A549 (cell line): ENCODE data around the gene MRTFB. TPM values are rescaled to one million over a fixed set of nuclear protein-coding genes. Genes with fewer than 3 reads are reported as not detected.

Source experiments
- ATAC-seq, 2 experiments: fragments of 200-7000 bp in 1 of 2; fragments of >200 bp in 1 of 2; cut with Nextera tagmentation in 1 of 2; cut with Tn5 transposase in 1 of 2; 3 replicates each; pipeline versions ENCODE4 v1.8.0 to v1.9.1; 2018 to 2020; ENCODE audit warnings: mild to moderate bottlenecking in 1 of 2, moderate library complexity in 1 of 2
- CTCF ChIA-PET: fragments of 300-600 bp; sonication (Branson Sonifier 250); formaldehyde crosslinking; extraction: SDS; loops from one replicate; lab custom pipeline; 2021; ENCODE audit warnings: antibody characterized with exemption, inconsistent platforms; lab: Yijun Ruan, JAX
- POLR2A ChIA-PET: fragments of 350-600 bp; formaldehyde crosslinking; extraction: SDS; loops from one replicate; lab custom pipeline; 2021; ENCODE audit warnings: antibody characterized with exemption, inconsistent platforms; lab: Yijun Ruan, JAX
- DNase-seq, 2 experiments: peaks; one replicate each; pipeline versions ENCODE4 v3.0.0 to v3.0.0-alpha.2; 2011 to 2016; ENCODE audit warnings: low read depth in 1 of 2, low spot score in 1 of 2
- FAIRE-seq: peaks from 2 replicates; lab custom pipeline; 2011; peaks lifted over from hg19 to GRCh38; lab: Jason Lieb, UNC
- H3K27ac ChIP-seq, 2 experiments: fragments of >200 bp; sonication (Bioruptor Twin); formaldehyde crosslinking; 3 replicates each; pipeline ENCODE4 v1.5.1; 2016 to 2017
- H3K4me1 ChIP-seq: fragments of >200 bp; sonication (Bioruptor Twin); formaldehyde crosslinking; 3 replicates; pipeline ENCODE4 v1.6.1; 2016
- H3K4me2 ChIP-seq: fragments of >200 bp; sonication (Bioruptor Twin); formaldehyde crosslinking; 3 replicates; pipeline ENCODE4 v1.6.1; 2016
- H3K4me3 ChIP-seq: fragments of >200 bp; sonication (Bioruptor Twin); formaldehyde crosslinking; 3 replicates; pipeline ENCODE4 v1.5.1; 2016
- H3K9me3 ChIP-seq: fragments of >200 bp; sonication (Bioruptor Twin); formaldehyde crosslinking; 3 replicates; pipeline ENCODE4 v1.6.1; 2016
- CBX2 ChIP-seq: fragments of 200-600 bp; sonication (generic); IDR thresholded peaks from 2 replicates; pipeline ENCODE4 v1.6.1; 2016; ENCODE audit warnings: low read depth, mild to moderate bottlenecking, borderline replicate concordance
- CHD4 ChIP-seq: fragments of 200-600 bp; sonication (generic); IDR thresholded peaks from 2 replicates; pipeline ENCODE4 v1.6.1; 2016; ENCODE audit warnings: antibody characterized with exemption, mild to moderate bottlenecking, borderline replicate concordance
- HEYL ChIP-seq: fragments of 250-450 bp; sonication (Bioruptor Pico); IDR thresholded peaks from 2 replicates; pipeline ENCODE4 v1.8.0; 2021; ENCODE audit warnings: mild to moderate bottlenecking, moderate library complexity
- KDM1A ChIP-seq: fragments of 200-600 bp; sonication (generic); IDR thresholded peaks from 2 replicates; pipeline ENCODE4 v1.6.1; 2016; ENCODE audit warnings: low read depth, mild to moderate bottlenecking
- MYC ChIP-seq: IDR thresholded peaks from 2 replicates; pipeline ENCODE4 v1.6.1; 2012; ENCODE audit warnings: mild to moderate bottlenecking, inconsistent platforms, low read length, improper control_type of control experiment, borderline replicate concordance
- NPAS2 ChIP-seq: fragments of 250-450 bp; sonication (Bioruptor Pico); IDR thresholded peaks from 2 replicates; pipeline ENCODE4 v1.8.0; 2022; ENCODE audit warnings: mild to moderate bottlenecking, moderate library complexity, borderline replicate concordance
- PHF8 ChIP-seq: fragments of 200-600 bp; sonication (generic); IDR thresholded peaks from 2 replicates; pipeline ENCODE4 v1.6.1; 2016; ENCODE audit warnings: low read depth, mild to moderate bottlenecking, antibody characterized with exemption, moderate library complexity, borderline replicate concordance
- RAD21 ChIP-seq, 2 experiments: fragments of >200 bp in 1 of 2; sonication (Bioruptor Twin) in 1 of 2; formaldehyde crosslinking in 1 of 2; IDR thresholded peaks in 1 of 2; conservative IDR thresholded peaks in 1 of 2; 2 replicates in 1 of 2; 3 replicates in 1 of 2; pipeline ENCODE4 v1.6.1; 2012 to 2018; ENCODE audit warnings: inconsistent platforms in 1 of 2
- RCOR1 ChIP-seq: fragments of 150-350 bp; IDR thresholded peaks from 2 replicates; pipeline ENCODE4 v1.6.1; 2014; ENCODE audit warnings: antibody characterized with exemption, low read length, low read depth
- SREBF2 ChIP-seq: fragments of 450-650 bp; IDR thresholded peaks from 2 replicates; pipeline ENCODE4 v1.6.1; 2014; ENCODE audit warnings: mild to moderate bottlenecking, moderate library complexity
- TP53 ChIP-seq: fragments of 250-450 bp; sonication (Bioruptor Pico); IDR thresholded peaks from 2 replicates; pipeline ENCODE4 v1.5.0; 2021; ENCODE audit warnings: mild to moderate bottlenecking, moderate library complexity
- ZFP36 ChIP-seq: fragments of 450-650 bp; IDR thresholded peaks from 2 replicates; pipeline ENCODE4 v1.6.1; 2014; ENCODE audit warnings: borderline replicate concordance; ENCODE audit not compliant: partially characterized antibody
- WGBS: methylation state at CpG from one replicate; pipeline ENCODE4 v1.1.6; 2017; ENCODE audit errors: missing lambda C conversion rate; 5-methylcytosine and 5-hydroxymethylcytosine counted together
- polyA plus RNA-seq, 4 experiments: library from polyadenylated mRNA; depleted of rRNA in 3 of 4; stranded (reverse); fragments of >200 nt; fragmentation: RNase III in 1 of 4; extraction: RNeasy Plus Mini Kit Qiagen cat#74134 plus additional on column Dnase treatment in 1 of 4; gene quantifications; 2 replicates in 3 of 4; 3 replicates in 1 of 4; pipeline ENCODE4 v1.2.3, GENCODE V29; 2011 to 2017
- TF ChIP-seq, protein P1 (sequence below): IDR thresholded peaks from 2 replicates; pipeline ENCODE4 v1.6.1; 2012
- TF ChIP-seq, protein P2 (sequence below): fragments of 200-600 bp; sonication (generic); IDR thresholded peaks from 2 replicates; pipeline ENCODE4 v1.6.1; 2016; ENCODE audit warnings: antibody characterized with exemption, mild to moderate bottlenecking, moderate library complexity
- TF ChIP-seq, protein P3 (sequence below): fragments of >200 bp; sonication (Bioruptor Twin); formaldehyde crosslinking; IDR thresholded peaks from 3 replicates; pipeline ENCODE4 v1.6.1; 2016
- TF ChIP-seq, protein P4 (sequence below): fragments of 450-650 bp; IDR thresholded peaks from 2 replicates; pipeline ENCODE4 v1.6.1; 2014; ENCODE audit warnings: antibody characterized with exemption
- TF ChIP-seq, protein P5 (sequence below): fragments of >200 bp; sonication (Bioruptor Twin); formaldehyde crosslinking; IDR thresholded peaks from 3 replicates; pipeline ENCODE4 v1.5.1; 2016

MRTFB gene
- polyA plus RNA-seq, 2 of the 4 experiments (the other 2 are of a cell fraction): 13.7 to 24.2 TPM

DNA sequence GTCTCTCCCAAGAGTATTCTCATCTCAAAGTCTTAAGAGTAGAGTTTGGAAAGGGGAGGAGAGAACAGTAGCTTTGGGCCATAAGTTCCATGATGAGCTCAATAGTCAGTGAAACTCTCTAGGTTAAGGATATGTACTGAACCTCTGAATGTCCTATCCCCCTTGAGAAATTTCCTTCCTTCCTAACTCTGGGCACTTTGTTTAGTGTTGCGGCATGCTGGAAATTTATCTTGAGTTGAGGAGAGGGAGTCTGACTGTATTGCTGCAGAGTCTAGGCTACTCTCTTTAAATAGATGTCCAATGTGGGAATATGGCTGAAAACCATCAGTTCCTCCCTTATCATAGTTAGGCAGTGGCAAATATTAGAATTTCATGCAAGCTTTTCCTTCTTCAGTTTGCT, 16.1 kb downstream of the MRTFB start:
- Histone ChIP-seq H3K4me3 (no peak overlapping the region), H3K4me2 (no peak overlapping the region), H3K4me1 (peaks cover 11% of the 10 kb centered on the region; the same call in 2 of the 3 replicates), H3K9me3 (no peaks in the 10 kb centered on the region), H3K27ac (peak overlapping the region in 1 of 2 experiments; percentile 7; a peak in 1 of 6 replicates)
- TF ChIP-seq, protein P1, sequence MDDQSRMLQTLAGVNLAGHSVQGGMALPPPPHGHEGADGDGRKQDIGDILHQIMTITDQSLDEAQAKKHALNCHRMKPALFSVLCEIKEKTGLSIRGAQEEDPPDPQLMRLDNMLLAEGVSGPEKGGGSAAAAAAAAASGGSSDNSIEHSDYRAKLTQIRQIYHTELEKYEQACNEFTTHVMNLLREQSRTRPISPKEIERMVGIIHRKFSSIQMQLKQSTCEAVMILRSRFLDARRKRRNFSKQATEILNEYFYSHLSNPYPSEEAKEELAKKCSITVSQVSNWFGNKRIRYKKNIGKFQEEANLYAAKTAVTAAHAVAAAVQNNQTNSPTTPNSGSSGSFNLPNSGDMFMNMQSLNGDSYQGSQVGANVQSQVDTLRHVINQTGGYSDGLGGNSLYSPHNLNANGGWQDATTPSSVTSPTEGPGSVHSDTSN: no peak
- TF ChIP-seq RCOR1 (no peak), SREBF2 (no peak), KDM1A (no peak), ZFP36 (no peak), MYC (no peak), HEYL (CRISPR knock-in tag) (no peak), RAD21 (conservative IDR thresholded peaks at IDR 0.05 in 1 of 2, IDR thresholded peaks at IDR 0.05 in 1 of 2) (no peak), PHF8 (no peak), NPAS2 (CRISPR knock-in tag) (no peak), TP53 (CRISPR knock-in tag) (no peak), CBX2 (no peak), CHD4 (no peak)
- TF ChIP-seq, protein P2, sequence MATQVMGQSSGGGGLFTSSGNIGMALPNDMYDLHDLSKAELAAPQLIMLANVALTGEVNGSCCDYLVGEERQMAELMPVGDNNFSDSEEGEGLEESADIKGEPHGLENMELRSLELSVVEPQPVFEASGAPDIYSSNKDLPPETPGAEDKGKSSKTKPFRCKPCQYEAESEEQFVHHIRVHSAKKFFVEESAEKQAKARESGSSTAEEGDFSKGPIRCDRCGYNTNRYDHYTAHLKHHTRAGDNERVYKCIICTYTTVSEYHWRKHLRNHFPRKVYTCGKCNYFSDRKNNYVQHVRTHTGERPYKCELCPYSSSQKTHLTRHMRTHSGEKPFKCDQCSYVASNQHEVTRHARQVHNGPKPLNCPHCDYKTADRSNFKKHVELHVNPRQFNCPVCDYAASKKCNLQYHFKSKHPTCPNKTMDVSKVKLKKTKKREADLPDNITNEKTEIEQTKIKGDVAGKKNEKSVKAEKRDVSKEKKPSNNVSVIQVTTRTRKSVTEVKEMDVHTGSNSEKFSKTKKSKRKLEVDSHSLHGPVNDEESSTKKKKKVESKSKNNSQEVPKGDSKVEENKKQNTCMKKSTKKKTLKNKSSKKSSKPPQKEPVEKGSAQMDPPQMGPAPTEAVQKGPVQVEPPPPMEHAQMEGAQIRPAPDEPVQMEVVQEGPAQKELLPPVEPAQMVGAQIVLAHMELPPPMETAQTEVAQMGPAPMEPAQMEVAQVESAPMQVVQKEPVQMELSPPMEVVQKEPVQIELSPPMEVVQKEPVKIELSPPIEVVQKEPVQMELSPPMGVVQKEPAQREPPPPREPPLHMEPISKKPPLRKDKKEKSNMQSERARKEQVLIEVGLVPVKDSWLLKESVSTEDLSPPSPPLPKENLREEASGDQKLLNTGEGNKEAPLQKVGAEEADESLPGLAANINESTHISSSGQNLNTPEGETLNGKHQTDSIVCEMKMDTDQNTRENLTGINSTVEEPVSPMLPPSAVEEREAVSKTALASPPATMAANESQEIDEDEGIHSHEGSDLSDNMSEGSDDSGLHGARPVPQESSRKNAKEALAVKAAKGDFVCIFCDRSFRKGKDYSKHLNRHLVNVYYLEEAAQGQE: no peak
- TF ChIP-seq, protein P3, sequence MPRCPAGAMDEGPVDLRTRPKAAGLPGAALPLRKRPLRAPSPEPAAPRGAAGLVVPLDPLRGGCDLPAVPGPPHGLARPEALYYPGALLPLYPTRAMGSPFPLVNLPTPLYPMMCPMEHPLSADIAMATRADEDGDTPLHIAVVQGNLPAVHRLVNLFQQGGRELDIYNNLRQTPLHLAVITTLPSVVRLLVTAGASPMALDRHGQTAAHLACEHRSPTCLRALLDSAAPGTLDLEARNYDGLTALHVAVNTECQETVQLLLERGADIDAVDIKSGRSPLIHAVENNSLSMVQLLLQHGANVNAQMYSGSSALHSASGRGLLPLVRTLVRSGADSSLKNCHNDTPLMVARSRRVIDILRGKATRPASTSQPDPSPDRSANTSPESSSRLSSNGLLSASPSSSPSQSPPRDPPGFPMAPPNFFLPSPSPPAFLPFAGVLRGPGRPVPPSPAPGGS: no peak
- TF ChIP-seq, protein P4, sequence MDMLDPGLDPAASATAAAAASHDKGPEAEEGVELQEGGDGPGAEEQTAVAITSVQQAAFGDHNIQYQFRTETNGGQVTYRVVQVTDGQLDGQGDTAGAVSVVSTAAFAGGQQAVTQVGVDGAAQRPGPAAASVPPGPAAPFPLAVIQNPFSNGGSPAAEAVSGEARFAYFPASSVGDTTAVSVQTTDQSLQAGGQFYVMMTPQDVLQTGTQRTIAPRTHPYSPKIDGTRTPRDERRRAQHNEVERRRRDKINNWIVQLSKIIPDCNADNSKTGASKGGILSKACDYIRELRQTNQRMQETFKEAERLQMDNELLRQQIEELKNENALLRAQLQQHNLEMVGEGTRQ: no peak
- TF ChIP-seq, protein P5, sequence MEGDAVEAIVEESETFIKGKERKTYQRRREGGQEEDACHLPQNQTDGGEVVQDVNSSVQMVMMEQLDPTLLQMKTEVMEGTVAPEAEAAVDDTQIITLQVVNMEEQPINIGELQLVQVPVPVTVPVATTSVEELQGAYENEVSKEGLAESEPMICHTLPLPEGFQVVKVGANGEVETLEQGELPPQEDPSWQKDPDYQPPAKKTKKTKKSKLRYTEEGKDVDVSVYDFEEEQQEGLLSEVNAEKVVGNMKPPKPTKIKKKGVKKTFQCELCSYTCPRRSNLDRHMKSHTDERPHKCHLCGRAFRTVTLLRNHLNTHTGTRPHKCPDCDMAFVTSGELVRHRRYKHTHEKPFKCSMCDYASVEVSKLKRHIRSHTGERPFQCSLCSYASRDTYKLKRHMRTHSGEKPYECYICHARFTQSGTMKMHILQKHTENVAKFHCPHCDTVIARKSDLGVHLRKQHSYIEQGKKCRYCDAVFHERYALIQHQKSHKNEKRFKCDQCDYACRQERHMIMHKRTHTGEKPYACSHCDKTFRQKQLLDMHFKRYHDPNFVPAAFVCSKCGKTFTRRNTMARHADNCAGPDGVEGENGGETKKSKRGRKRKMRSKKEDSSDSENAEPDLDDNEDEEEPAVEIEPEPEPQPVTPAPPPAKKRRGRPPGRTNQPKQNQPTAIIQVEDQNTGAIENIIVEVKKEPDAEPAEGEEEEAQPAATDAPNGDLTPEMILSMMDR: no peak
- ChIA-PET CTCF (interaction anchor here (1.1 to 1.6 kb wide), 2 partner anchors 128 to 163 kb away, joined by 3 to 4 read pairs; no protein-coding TSS in a partner anchor), POLR2A (interaction anchor here (0.6 kb wide), 1 partner anchor 26 kb away, joined by 5 read pairs; no protein-coding TSS in a partner anchor)
- WGBS: 100% methylated on average over 1 of the region's 1 CpG
- FAIRE-seq (no peak), ATAC-seq (no peak), DNase-seq (no peak)
